Measurements from ENCODE around the gene VWA3B.

GRCh38 chr2:98253461-98254070 is 166.6 kb downstream of the VWA3B start:
- no peak for TF ChIP-seq CTCF (IDR thresholded peaks at IDR 0.05)
- no peak for TF ChIP-seq POLR2A (IDR thresholded peaks at IDR 0.05)
